H1 (cell line): ENCODE measurements around the gene JOSD2. TPM values are rescaled to one million over a fixed set of nuclear protein-coding genes. Genes with fewer than 3 reads are reported as not detected.
A peak's percentile ranks its signal among the peaks of the same experiment; 100 is the strongest.

Source experiments
- ASH2L ChIP-seq: fragments of 200-600, 300-600 bp; sonication (generic); IDR thresholded peaks from one replicate; pipeline ENCODE4 v1.7.1; 2017; ENCODE audit warnings: low read length
- CBX8 ChIP-seq: fragments of 300-800, 300-1000 bp; sonication (generic); IDR thresholded peaks from 2 replicates; pipeline ENCODE4 v1.7.1; 2016; ENCODE audit warnings: low read depth, low read length, borderline replicate concordance
- CTBP2 ChIP-seq: IDR thresholded peaks from 2 replicates; pipeline ENCODE4 v1.7.0; 2011; ENCODE audit warnings: borderline replicate concordance, mild to moderate bottlenecking, moderate library complexity, mixed read lengths, low read length; ENCODE audit not compliant: insufficient read depth, insufficient read length
- CTCF ChIP-seq, 3 experiments: IDR thresholded peaks; 1 replicate in 2 of 3; 2 replicates in 1 of 3; pipeline versions ENCODE4 v1.5.1 to v1.6.1; 2011; ENCODE audit warnings: low read length in 3 of 3, mild to moderate bottlenecking in 3 of 3, inconsistent platforms in 2 of 3, low read depth in 1 of 3, moderate library complexity in 1 of 3; ENCODE audit not compliant: insufficient read depth in 1 of 3; ENCODE audit errors: control extremely low read depth in 1 of 3
- KDM1A ChIP-seq: fragments of 200-600, 300-600 bp; sonication (generic); IDR thresholded peaks from 2 replicates; pipeline ENCODE4 v1.7.1; 2016; ENCODE audit warnings: mild to moderate bottlenecking, low read length, borderline replicate concordance
- KDM4A ChIP-seq: IDR thresholded peaks from one replicate; pipeline ENCODE4 v1.7.1; 2012; ENCODE audit warnings: low read depth, mild to moderate bottlenecking, moderate library complexity, low read length, inconsistent platforms; ENCODE audit not compliant: severe bottlenecking
- KDM5A ChIP-seq: fragments of 200-600 bp; IDR thresholded peaks from 2 replicates; pipeline ENCODE4 v1.7.1; 2012; ENCODE audit warnings: mild to moderate bottlenecking, low read length, inconsistent platforms, mixed read lengths
- POLR2A ChIP-seq, 2 experiments: IDR thresholded peaks; 1 replicate in 1 of 2; 2 replicates in 1 of 2; pipeline ENCODE4 v1.6.1; 2011; ENCODE audit warnings: low read depth in 2 of 2, low read length in 2 of 2, mild to moderate bottlenecking in 2 of 2; ENCODE audit errors: control extremely low read depth in 1 of 2
- SIN3A ChIP-seq, 2 experiments: IDR thresholded peaks in 1 of 2; conservative IDR thresholded peaks in 1 of 2; 2 replicates each; pipeline ENCODE4 v1.6.1; 2011 to 2012; ENCODE audit warnings: low read length in 2 of 2, improper control_type of control experiment in 1 of 2, low read depth in 1 of 2, mild to moderate bottlenecking in 1 of 2
- SP2 ChIP-seq: IDR thresholded peaks from 2 replicates; pipeline ENCODE4 v1.6.1; 2012; ENCODE audit warnings: mild to moderate bottlenecking, low read length, inconsistent platforms
- SRF ChIP-seq: IDR thresholded peaks from 2 replicates; pipeline ENCODE4 v1.6.1; 2011; ENCODE audit warnings: mild to moderate bottlenecking, low read depth, low read length, moderate library complexity
- TAF1 ChIP-seq: IDR thresholded peaks from 2 replicates; pipeline ENCODE4 v1.6.1; 2011; ENCODE audit warnings: mild to moderate bottlenecking, low read depth, low read length
- TAF7 ChIP-seq: optimal IDR thresholded peaks from 2 replicates; pipeline ENCODE3; 2011; ENCODE audit warnings: low read depth, mild to moderate bottlenecking, inconsistent platforms, low read length, moderate library complexity, borderline replicate concordance
- TEAD4 ChIP-seq: IDR thresholded peaks from 2 replicates; pipeline ENCODE4 v1.6.1; 2012; ENCODE audit warnings: low read depth, low read length, inconsistent platforms, mixed read lengths
- YY1 ChIP-seq: IDR thresholded peaks from 2 replicates; pipeline ENCODE4 v1.6.1; 2011; ENCODE audit warnings: low read depth, mild to moderate bottlenecking, low read length
- polyA plus RNA-seq, 7 experiments: library from polyadenylated mRNA; depleted of rRNA in 3 of 7; stranded (reverse) in 5 of 7; unstranded in 2 of 7; fragments of >200 nt in 5 of 7; fragments of 200-250 nt in 2 of 7; gene quantifications; 1 replicate in 5 of 7; 2 replicates in 1 of 7; 4 replicates in 1 of 7; pipeline versions ENCODE4 v1.2.1 to v1.2.3, GENCODE V29; 2011 to 2013; ENCODE audit warnings: missing spikeins in 2 of 7, mixed read lengths in 2 of 7
- total RNA-seq: library from RNA; stranded (reverse); fragmentation: NEBNext Ultra II Directional; extraction: Animal tissue kit (Norgen Biotek cat#: 25700); gene quantifications from 2 replicates; pipeline ENCODE4 v1.2.1, GENCODE V29; 2021

Gene JOSD2
- total and polyA plus RNA-seq, 2 of the 8 experiments (the other 6 are each of a cell fraction or from before 2014, with no cell fraction given) = 1.9 to 6.6 TPM

GRCh38 chr19:50557009-50557613, 46.1 kb upstream of the JOSD2 start (continued):
- TF ChIP-seq CTCF (IDR thresholded peaks at IDR 0.05; ENCODE audit: control extremely low read depth in 1 of 3, insufficient read depth in 1 of 3, low read depth in 1 of 3, low read length in 3 of 3) (no peak), KDM4A (no peak), CBX8 (no peak), TAF7 (no peak), ASH2L (peak; percentile 61), SP2 (no peak), YY1 (no peak), SRF (no peak), KDM5A (no peak), SIN3A (conservative IDR thresholded peaks at IDR 0.05 in 1 of 2, IDR thresholded peaks at IDR 0.05 in 1 of 2; ENCODE audit: low read depth in 1 of 2, low read length in 2 of 2) (no peak), KDM1A (peak; percentile 38), TEAD4 (no peak), CTBP2 (no peak), POLR2A (IDR thresholded peaks at IDR 0.05; ENCODE audit: control extremely low read depth in 1 of 2, low read depth in 2 of 2, low read length in 2 of 2) (no peak), TAF1 (0 out of 2 replicates have a peak, but pooled peaks have one; percentile 6)
